ENCODE measurements around the gene ORAI3. TPM values are rescaled to one million over a fixed set of nuclear protein-coding genes. Genes with fewer than 3 reads are reported as not detected.

ORAI3 gene
- 10 to 100 TPM; 11.0 to 17.5 TPM for total RNA-seq
- long read RNA-seq, donor 1, transcript ORAI3-201 (2 exons, 2,206 nt) = major isoform, 13 of 15 reads
- long read RNA-seq, donor 1, partial matches to known transcripts = 2 of 15 reads
- long read RNA-seq, donor 1, other reads (novel, unspliced or antisense) = 0 of 15 reads
- long read RNA-seq, donor 2, transcript ORAI3-201 (2 exons, 2,206 nt) = major isoform, 8 of 14 reads
- long read RNA-seq, donor 2, partial matches to known transcripts = 6 of 14 reads
- long read RNA-seq, donor 2, other reads (novel, unspliced or antisense) = 0 of 14 reads

- DNase-seq (ENCODE audit: low spot score) = peak; percentile 94
- intact Hi-C loops (cut with DNase I) = no loop called here
Measured at GRCh38 chr16:30948667-30949649, at the start of gene ORAI3. ORAI3 (plus strand) TSS chr16:30949068; CDS start chr16:30949290, 222 bp downstream.

GRCh38 chr16:30899794-30900193 is 49.1 kb upstream of the ORAI3 start:
- intact Hi-C loops (cut with DNase I) = loop anchor here in 1 of 2 donors (5.0 kb wide), 1 partner anchor 52 kb away; no protein-coding TSS in a partner anchor
- no peak for DNase-seq (ENCODE audit: low spot score)

GRCh38 chr16:30900588-30900987 is 48.3 kb upstream of the ORAI3 start:
- intact Hi-C loops (cut with DNase I) = loop anchor here in 1 of 2 donors (5.0 kb wide), 1 partner anchor 53 kb away; no protein-coding TSS in a partner anchor
- no peak for DNase-seq (ENCODE audit: low spot score)

DNA sequence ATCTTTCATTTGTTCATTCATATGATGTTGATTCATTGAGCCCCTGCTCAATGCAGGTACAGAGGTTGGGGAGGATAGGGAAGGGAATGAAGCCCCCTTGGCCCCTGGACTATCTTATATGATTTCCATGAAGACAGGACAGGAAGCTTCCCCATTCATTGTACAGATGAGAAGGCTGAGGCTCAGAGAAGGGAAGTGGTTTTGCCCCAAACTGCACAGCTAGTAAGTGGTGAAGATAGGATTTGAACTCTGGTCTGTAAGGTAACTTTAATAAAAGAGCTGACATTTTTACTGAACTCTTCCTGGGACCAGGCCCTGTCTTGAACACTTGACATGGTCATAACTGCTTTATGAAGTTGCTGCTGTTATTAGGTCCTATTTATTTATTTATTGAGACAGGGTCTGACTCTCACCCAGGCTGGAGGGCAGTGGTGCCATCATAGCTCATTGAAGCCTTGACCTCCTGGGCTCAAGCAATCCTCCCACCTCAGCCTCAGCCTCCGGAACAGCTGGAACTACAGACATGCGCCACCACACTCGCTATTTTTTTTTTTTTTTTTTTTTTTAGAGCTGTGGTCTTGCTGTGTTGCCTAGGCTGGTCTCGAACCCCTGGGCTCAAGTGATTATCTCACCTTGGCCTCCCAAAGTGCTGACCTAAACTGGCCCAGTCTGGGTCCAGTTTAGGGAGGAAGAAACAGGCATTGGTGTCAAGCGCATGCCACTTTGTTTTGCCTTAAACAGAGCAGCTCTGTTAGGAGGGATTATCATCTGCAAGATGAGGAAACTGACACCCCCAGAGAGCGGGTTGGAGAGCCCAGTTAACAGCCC is 47.5 kb upstream of the ORAI3 start:
- intact Hi-C loops (cut with DNase I) = loop anchor here in 1 of 2 donors (5.0 kb wide), 1 partner anchor 54 kb away; no protein-coding TSS in a partner anchor
- DNase-seq (ENCODE audit: low spot score) = no peak

- intact Hi-C loops (cut with DNase I) = loop anchor here in 1 of 2 donors (5.0 kb wide), 1 partner anchor 55 kb away; no protein-coding TSS in a partner anchor
- peak; percentile 92 for DNase-seq (ENCODE audit: low spot score)
Measured at GRCh38 chr16:30902029-30902972, 46.6 kb upstream of the ORAI3 start.

DNA sequence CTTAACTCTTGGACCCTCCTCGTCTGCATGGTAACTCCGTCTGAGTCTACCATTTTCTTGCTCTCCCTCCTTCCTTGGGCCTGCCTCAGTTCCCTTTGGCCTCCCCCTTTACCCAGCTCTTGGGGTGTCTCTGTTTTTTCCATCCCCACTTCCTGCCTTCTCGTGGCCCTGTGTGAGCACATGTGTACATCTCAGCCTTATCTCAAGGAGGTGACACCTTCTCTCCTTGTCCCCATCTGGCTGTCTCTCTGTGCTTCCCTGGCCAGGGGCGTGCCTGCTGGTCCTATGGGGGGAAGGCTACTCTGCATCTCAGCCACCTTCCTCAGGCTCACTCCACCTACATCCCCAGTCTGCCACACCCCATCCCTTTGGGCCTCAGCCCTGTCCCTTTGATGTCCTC is 45.9 kb upstream of the ORAI3 start:
- DNase-seq (ENCODE audit: low spot score) = no peak
- intact Hi-C loops (cut with DNase I) = loop anchor here in 1 of 2 donors (5.0 kb wide), 1 partner anchor 56 kb away; no protein-coding TSS in a partner anchor

DNA sequence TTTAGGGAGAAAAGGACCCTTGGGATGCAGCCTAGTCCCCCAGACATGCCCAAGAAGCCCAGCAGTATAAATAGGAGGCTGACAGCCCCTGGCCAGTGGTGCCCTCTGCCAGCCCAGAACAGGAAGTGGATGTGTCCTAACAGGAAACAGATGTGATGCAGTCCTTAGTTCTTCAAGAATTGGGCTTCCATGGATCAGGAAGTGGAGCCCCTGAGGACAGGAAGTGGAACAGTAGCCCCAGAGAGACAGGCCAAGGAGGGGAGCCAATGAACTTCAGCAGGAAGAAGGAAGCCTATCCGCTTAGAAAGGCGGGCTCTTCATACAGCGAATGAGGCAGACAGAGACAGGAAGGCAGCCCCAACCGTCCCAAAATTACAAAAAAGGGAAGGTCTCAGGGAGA is 45.3 kb upstream of the ORAI3 start:
- DNase-seq (ENCODE audit: low spot score) = no peak
- intact Hi-C loops (cut with DNase I) = loop anchor here in 1 of 2 donors (5.0 kb wide), 1 partner anchor 56 kb away; no protein-coding TSS in a partner anchor

DNA sequence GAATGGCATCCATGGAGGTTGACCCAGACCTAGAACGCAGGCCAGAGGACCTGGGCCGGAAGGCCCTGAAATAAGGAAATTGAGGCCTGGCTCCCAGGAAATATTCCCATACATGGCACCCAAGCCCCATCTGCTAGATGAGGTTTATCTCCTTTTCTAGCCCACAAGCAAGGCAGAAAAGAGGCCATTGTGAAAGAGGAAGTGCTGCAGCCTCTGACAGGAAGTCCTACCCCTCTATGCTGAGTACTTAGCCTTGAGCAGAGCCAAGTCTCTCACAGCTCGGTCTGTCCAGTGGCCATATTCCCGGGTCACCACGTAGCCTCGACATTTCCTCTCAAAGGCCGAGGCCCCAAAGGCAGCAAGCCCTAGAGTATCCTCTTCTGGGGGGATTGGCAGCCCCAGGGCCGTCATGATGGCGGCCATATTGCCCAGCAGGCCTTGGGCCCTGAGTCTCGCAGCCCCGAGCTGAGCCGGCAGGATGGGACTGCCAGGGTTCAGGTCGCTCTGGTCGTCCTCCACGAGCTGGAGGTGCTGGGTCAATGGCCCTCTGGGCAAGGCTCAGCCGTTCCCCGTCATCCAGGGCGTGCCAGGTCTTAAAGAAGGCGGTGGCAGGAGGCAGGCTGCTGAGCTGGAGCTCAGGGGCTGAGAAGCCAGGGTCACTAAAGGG is 44.6 kb upstream of the ORAI3 start:
- intact Hi-C loops (cut with DNase I) = loop anchor here in 1 of 2 donors (5.0 kb wide), 1 partner anchor 57 kb away; no protein-coding TSS in a partner anchor

DNA sequence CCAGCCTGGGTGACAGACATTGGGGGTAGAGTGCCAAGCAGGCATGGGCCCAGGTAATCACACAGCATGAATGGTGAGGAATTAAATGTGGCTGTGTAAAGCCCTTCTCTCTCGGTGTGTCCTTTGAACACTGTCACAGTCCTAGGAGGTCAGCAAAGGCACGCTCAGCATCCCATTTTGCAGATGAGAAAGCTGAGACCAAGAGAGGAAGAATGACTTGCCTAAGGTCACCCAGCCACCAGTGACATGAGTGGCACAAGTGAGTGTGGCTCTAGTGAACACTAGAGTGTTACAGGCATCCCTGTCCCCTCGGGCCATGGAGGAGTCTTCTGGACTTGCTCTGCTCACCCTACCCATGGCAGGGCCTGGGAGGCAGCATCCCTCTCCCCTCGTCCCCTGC is 41.8 kb upstream of the ORAI3 start:
- intact Hi-C loops (cut with DNase I) = no loop called here
- DNase-seq (ENCODE audit: low spot score) = no peak

More for the DNA sequence above, 44.6 kb upstream of the ORAI3 start:
- no peak for DNase-seq (ENCODE audit: low spot score)

DNA sequence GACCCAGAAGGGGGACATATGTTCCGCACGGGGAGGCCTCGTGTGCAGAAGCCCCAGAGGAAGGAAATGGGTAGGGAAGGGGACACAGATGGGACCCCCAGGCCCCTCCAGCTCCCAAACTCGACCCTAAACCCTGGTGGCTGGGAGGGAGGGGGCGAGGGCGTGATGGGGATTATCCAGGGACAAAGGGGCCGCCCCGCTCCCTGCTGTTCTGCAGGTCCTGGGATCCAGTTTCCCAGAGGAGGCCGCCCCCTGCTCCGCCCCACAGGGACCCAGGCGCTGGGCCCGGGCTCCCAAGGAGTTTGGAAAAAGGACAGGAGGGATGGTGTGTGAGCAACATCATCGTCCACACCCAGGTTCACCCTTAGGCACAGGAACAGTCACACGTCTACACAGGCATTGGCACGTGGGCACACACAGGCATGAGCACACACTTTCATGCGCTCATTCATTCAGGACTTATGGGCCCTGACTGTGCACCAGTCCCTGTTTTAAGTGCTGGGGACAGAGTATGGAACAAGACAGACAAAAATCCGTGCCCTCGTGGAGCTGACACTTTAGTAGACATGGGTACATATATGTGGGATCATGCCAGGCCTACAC is 38.3 kb upstream of the ORAI3 start:
- DNase-seq (ENCODE audit: low spot score) = no peak
- intact Hi-C loops (cut with DNase I) = loop anchor here (5.0 to 10.0 kb wide), 2 partner anchors 46 to 48 kb away; no protein-coding TSS in a partner anchor

DNA sequence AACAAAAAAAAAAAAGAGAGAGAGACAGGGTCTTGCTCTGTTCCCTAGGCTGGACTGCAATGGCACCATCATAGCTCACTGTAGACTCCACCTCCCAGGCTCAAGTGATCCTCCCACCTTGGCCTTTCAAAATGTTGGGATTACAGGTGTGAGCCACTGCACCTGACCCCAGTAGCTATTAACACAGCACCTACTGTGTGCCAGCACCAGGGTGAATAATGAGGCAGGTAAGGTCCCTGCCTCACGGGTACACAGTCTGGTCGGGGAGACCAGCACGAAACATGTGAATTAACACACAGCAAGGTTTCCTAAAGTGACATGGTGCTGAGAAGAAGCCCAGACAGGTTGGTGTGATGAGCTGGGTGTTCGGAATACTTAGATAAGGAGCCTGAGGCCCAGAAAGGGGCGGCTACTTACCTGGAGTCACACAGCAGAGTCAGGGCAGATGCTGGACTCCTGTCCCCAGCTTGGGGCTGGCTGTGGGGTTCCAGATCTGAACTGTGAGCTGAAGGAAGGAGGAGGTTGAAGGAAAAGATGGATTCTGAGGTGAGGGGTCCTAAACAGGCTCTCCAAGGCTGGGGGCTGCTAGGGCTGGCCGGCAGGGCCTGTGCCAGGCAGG is 36.0 kb upstream of the ORAI3 start:
- DNase-seq (ENCODE audit: low spot score) = no peak
- intact Hi-C loops (cut with DNase I) = loop anchor here (5.0 to 10.0 kb wide), 2 partner anchors 48 to 51 kb away; no protein-coding TSS in a partner anchor

DNA sequence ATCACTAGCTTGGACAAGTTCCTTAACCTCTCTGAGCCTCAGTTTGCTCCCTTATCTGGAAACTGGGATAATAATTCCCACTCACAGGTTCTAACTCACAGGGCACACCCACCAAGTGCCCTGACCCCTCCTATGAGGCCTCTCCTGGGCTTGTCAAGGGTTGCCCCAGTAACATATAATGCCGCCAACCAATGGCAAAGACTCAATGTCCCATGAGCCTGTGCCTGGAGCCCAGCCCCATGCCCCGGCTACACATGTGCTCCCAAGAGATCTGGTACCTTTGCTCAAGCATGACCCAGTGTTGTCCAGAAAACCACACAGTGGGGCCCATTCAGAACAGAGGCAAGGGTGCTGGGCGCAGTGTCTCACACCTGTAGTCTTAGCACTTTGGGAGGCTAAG is 34.0 kb upstream of the ORAI3 start:
- intact Hi-C loops (cut with DNase I) = loop anchor here (5.0 to 10.0 kb wide), 2 partner anchors 50 to 53 kb away; no protein-coding TSS in a partner anchor
- DNase-seq (ENCODE audit: low spot score) = no peak

DNA sequence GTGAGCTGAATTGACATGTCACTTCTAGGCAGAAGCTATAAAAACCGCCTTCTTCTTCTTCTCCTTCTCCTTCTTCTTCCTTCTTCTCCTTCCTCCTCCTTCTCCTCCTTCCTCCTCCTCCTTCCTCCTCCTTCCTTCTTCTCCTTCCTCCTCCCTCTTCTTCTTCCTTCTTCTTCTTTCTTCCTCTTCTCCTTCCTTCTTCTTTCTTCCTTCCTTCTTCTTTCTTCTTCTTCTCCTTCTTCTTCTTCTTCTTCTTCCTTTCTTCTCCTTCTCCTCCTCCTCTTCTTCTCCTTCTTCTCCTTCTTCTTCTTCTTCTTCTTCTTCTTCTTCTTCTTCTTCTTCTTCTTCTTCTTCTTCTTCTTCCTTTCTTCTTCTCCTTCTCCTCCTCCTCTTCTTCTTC is 30.3 kb upstream of the ORAI3 start:
- DNase-seq (ENCODE audit: low spot score) = no peak
- intact Hi-C loops (cut with DNase I) = loop anchor here in 1 of 2 donors (10.0 kb wide), 1 partner anchor 54 kb away; no protein-coding TSS in a partner anchor

DNA sequence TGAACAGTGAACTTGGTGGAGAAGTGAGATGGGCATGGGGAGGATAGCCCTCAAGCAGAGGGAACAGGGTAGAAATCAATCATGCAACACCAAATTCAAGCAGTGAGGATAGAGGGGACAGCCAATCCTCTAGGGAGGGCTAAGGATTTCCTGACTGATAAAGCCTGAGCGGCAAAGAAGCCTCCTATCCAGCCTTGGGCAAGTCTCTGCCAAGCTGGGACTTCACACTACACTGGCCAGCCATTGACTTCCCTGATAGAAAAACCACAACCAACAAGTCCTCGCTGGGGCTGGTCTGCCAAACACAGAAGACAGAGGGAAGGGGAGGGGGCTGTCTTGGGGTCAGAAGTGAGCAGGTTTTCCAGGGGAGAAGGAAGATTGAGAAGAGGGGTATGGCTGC is 28.0 kb upstream of the ORAI3 start:
- intact Hi-C loops (cut with DNase I) = loop anchor here in 1 of 2 donors (2.0 kb wide), 1 partner anchor 76 kb away; no protein-coding TSS in a partner anchor
- no peak for DNase-seq (ENCODE audit: low spot score)

DNA sequence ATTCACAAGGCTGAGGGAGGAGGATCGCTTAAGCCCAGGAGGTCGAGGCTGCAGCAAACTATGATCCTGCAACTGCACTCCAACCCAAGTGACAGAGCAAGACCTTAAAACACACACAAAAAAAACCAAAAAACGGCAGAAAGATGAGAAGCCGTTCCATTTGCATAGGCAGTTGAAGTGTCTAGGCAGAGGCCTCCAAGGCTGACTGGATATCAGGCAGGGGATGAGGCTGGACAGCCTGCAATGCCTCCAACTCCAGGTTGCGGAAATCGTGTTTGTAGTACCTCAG is 27.5 kb upstream of the ORAI3 start:
- intact Hi-C loops (cut with DNase I) = loop anchor here in 1 of 2 donors (2.0 kb wide), 1 partner anchor 77 kb away; no protein-coding TSS in a partner anchor
- DNase-seq (ENCODE audit: low spot score) = no peak

- intact Hi-C loops (cut with DNase I) = loop anchor here in 1 of 2 donors (2.0 kb wide), 1 partner anchor 77 kb away; no protein-coding TSS in a partner anchor
- DNase-seq (ENCODE audit: low spot score) = peak; percentile 97
Measured at GRCh38 chr16:30921748-30922419, 27.0 kb upstream of the ORAI3 start.

Data from posterior vena cava (tissue), 2 donors.